Loucy (cell line): ENCODE results near the gene TOLLIP.

Source experiments
- CTCF ChIP-seq: fragments of 200-600 bp; sonication (generic); conservative IDR thresholded peaks from 2 replicates; pipeline ENCODE4 v1.5.1; 2014; ENCODE audit warnings: mild to moderate bottlenecking, antibody characterized with exemption, low read length
- EZH2phosphoT487 ChIP-seq: fragments of 200-600 bp; IDR thresholded peaks from 2 replicates; pipeline ENCODE4 v1.6.1; 2018; ENCODE audit warnings: antibody characterized with exemption, mild to moderate bottlenecking, moderate library complexity, borderline replicate concordance

GRCh38 chr11:1271406-1271805, 38.0 kb downstream of the TOLLIP start:
- no peak for TF ChIP-seq CTCF
- no peak for TF ChIP-seq EZH2phosphoT487
